ENCODE results near the gene KAT2B.

Gene KAT2B

GRCh38 chr3:20141316-20141715 lies 101.1 kb downstream of the KAT2B start:
- Histone ChIP-seq H3K27me3 (no peaks in the 10 kb centered on the region), H3K4me1 (ENCODE audit: control insufficient read depth in 1 of 2, insufficient read depth in 1 of 2, low read depth in 1 of 2, low read length in 1 of 2) (no peaks in the 10 kb centered on the region), H3K9me3 (no peaks in the 10 kb centered on the region), H3K36me3 (peaks cover 69% of the 10 kb centered on the region), H3K27ac (no peak overlapping the region), H3K4me3 (ENCODE audit: low read depth in 1 of 2, low read length in 1 of 2) (no peak overlapping the region)
- TF ChIP-seq CTCF (IDR thresholded peaks at IDR 0.05): no peak

GRCh38 chr3:20141851-20142250 lies 101.6 kb downstream of the KAT2B start:
- Histone ChIP-seq H3K4me3 (ENCODE audit: low read depth in 1 of 2, low read length in 1 of 2) (no peak overlapping the region), H3K27ac (no peak overlapping the region), H3K9me3 (no peaks in the 10 kb centered on the region), H3K27me3 (no peaks in the 10 kb centered on the region), H3K36me3 (peaks cover 71% of the 10 kb centered on the region), H3K4me1 (ENCODE audit: control insufficient read depth in 1 of 2, insufficient read depth in 1 of 2, low read depth in 1 of 2, low read length in 1 of 2) (no peaks in the 10 kb centered on the region)
- TF ChIP-seq CTCF (IDR thresholded peaks at IDR 0.05): no peak

GRCh38 chr3:20142517-20142916 lies 102.3 kb downstream of the KAT2B start:
- no peak overlapping the region for H3K4me3 ChIP-seq (ENCODE audit: low read depth in 1 of 2, low read length in 1 of 2)
- peaks cover 69% of the 10 kb centered on the region for H3K36me3 ChIP-seq

GRCh38 chr3:20143519-20143918 lies 103.3 kb downstream of the KAT2B start:
- H3K9me3 ChIP-seq: no peaks in the 10 kb centered on the region
- H3K4me3 ChIP-seq (ENCODE audit: low read depth in 1 of 2, low read length in 1 of 2): no peak overlapping the region
- H3K27ac ChIP-seq: no peak overlapping the region
- H3K36me3 ChIP-seq: peaks cover 71% of the 10 kb centered on the region
- H3K27me3 ChIP-seq: no peaks in the 10 kb centered on the region
- no peaks in the 10 kb centered on the region for H3K4me1 ChIP-seq (ENCODE audit: control insufficient read depth in 1 of 2, insufficient read depth in 1 of 2, low read depth in 1 of 2, low read length in 1 of 2)
- no peak for TF ChIP-seq CTCF (IDR thresholded peaks at IDR 0.05)

More at GRCh38 chr3:20142517-20142916, 102.3 kb downstream of the KAT2B start:
- Histone ChIP-seq H3K27me3 (no peaks in the 10 kb centered on the region), H3K9me3 (no peaks in the 10 kb centered on the region), H3K4me1 (ENCODE audit: control insufficient read depth in 1 of 2, insufficient read depth in 1 of 2, low read depth in 1 of 2, low read length in 1 of 2) (no peaks in the 10 kb centered on the region), H3K27ac (no peak overlapping the region)
- no peak for TF ChIP-seq CTCF (IDR thresholded peaks at IDR 0.05)

- Histone ChIP-seq H3K27ac (no peak overlapping the region), H3K4me3 (ENCODE audit: low read depth in 1 of 2, low read length in 1 of 2) (no peak overlapping the region), H3K27me3 (no peaks in the 10 kb centered on the region), H3K4me1 (ENCODE audit: control insufficient read depth in 1 of 2, insufficient read depth in 1 of 2, low read depth in 1 of 2, low read length in 1 of 2) (no peaks in the 10 kb centered on the region), H3K9me3 (no peaks in the 10 kb centered on the region), H3K36me3 (peaks cover 69% of the 10 kb centered on the region)
- TF ChIP-seq CTCF (IDR thresholded peaks at IDR 0.05): no peak
Measured at GRCh38 chr3:20145874-20146273, 105.6 kb downstream of the KAT2B start.

- peaks cover 68% of the 10 kb centered on the region for H3K36me3 ChIP-seq
- H3K27ac ChIP-seq: no peak overlapping the region
- no peaks in the 10 kb centered on the region for H3K4me1 ChIP-seq (ENCODE audit: control insufficient read depth in 1 of 2, insufficient read depth in 1 of 2, low read depth in 1 of 2, low read length in 1 of 2)
- TF ChIP-seq CTCF (IDR thresholded peaks at IDR 0.05): no peak
- H3K27me3 ChIP-seq: no peaks in the 10 kb centered on the region
- H3K9me3 ChIP-seq: no peaks in the 10 kb centered on the region
- H3K4me3 ChIP-seq (ENCODE audit: low read depth in 1 of 2, low read length in 1 of 2): no peak overlapping the region
Measured at GRCh38 chr3:20146301-20146700, 106.1 kb downstream of the KAT2B start.

All from neutrophil (primary cell).